ENCODE data around the gene FAM3C. TPM values are rescaled to one million over a fixed set of nuclear protein-coding genes. Genes with fewer than 3 reads are reported as not detected.

The FAM3C gene
- total and polyA plus RNA-seq, 2 donors (not counting 1 experiment from before 2014, with no cell fraction given), result 38.7 to 75.4 TPM

DNA sequence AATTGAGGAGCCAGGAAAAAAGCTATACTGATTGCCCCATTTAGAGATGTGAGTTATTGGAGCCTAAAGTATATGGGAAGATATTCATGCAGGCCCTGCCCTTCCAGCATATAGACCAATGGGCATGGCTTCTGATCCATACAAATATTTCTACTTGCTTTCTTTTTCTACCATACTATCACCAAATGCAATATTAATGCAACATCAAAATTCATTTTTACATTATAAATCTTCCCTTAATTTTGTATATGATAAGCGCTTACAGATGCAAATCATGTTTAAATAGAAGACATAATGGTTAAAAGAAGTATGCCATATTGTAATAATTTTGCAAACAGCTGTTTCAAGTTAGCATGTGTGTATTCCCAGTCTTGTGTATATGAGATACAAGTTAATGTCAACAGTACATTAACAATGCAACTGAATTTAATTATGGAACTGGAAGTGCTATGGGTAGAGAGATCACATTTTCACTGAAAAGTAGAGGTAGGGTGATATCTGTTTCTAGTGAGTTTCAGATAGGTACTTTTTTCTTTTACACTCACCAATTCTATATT, 91.9 kb downstream of the FAM3C start:
- ChIA-PET POLR2A (interaction anchor here (1.1 kb wide), 1 partner anchor 10 kb away, joined by 3 read pairs; no protein-coding TSS in a partner anchor), CTCF (interaction anchor here (0.7 kb wide), 1 partner anchor 25 kb away, joined by 3 read pairs; no protein-coding TSS in a partner anchor)
- Histone ChIP-seq H3K79me2 (ENCODE audit: control insufficient read depth, insufficient read depth, low read length) (no peaks in the 10 kb centered on the region), H3K4me2 (replicated peaks; ENCODE audit: low read depth, low read length, poor library complexity, severe bottlenecking) (no peak overlapping the region), H3K4me1 (ENCODE audit: control insufficient read depth in 2 of 2, insufficient read depth in 2 of 2, low read length in 2 of 2) (peaks cover 24 to 26% of the 10 kb centered on the region in 2 donors), H3K27ac (ENCODE audit: low read length in 2 of 2) (no peak overlapping the region), H3K9me3 (ENCODE audit: control extremely low read depth in 1 of 3, control insufficient read depth in 2 of 3, insufficient read depth in 1 of 3, low read length in 2 of 3) (peaks cover 0 to 4% (median 1%) of the 10 kb centered on the region in 3 donors), H3K27me3 (replicated peaks in 1 of 4; ENCODE audit: control extremely low read depth in 1 of 4, control insufficient read depth in 3 of 4, insufficient read depth in 4 of 4, low read length in 3 of 4) (no peaks in the 10 kb centered on the region), H3K4me3 (ENCODE audit: control extremely low read depth in 1 of 5, extremely low read depth in 1 of 5, insufficient read depth in 1 of 5, low read depth in 2 of 5, low read length in 4 of 5) (no peak overlapping the region), H3K36me3 (replicated peaks in 1 of 2; ENCODE audit: control extremely low read depth in 1 of 2, control insufficient read depth in 1 of 2, extremely low read depth in 1 of 2, insufficient read depth in 2 of 2, low read length in 1 of 2) (no peaks in the 10 kb centered on the region), H3K9ac (ENCODE audit: low read length) (no peak overlapping the region), H2AFZ (ENCODE audit: insufficient read depth, low read depth, low read length, poor library complexity, severe bottlenecking) (no peak overlapping the region), H4K20me1 (ENCODE audit: control insufficient read depth, insufficient read depth, low read length, poor library complexity, severe bottlenecking) (no peaks in the 10 kb centered on the region)
- DNase-seq (no peak), ATAC-seq (ENCODE audit: low read depth) (no peak)
- intact Hi-C loops (cut with micrococcal nuclease), result no loop called here
- H3K9me3 Mint-ChIP-seq (ENCODE audit: insufficient read depth), result no peaks in the 10 kb centered on the region
- no peak overlapping the region for H3K4me3 Mint-ChIP-seq
- H3K4me1 Mint-ChIP-seq, result peaks cover 51% of the 10 kb centered on the region
- H3K27me3 Mint-ChIP-seq, result no peaks in the 10 kb centered on the region
- TF ChIP-seq, protein P1, sequence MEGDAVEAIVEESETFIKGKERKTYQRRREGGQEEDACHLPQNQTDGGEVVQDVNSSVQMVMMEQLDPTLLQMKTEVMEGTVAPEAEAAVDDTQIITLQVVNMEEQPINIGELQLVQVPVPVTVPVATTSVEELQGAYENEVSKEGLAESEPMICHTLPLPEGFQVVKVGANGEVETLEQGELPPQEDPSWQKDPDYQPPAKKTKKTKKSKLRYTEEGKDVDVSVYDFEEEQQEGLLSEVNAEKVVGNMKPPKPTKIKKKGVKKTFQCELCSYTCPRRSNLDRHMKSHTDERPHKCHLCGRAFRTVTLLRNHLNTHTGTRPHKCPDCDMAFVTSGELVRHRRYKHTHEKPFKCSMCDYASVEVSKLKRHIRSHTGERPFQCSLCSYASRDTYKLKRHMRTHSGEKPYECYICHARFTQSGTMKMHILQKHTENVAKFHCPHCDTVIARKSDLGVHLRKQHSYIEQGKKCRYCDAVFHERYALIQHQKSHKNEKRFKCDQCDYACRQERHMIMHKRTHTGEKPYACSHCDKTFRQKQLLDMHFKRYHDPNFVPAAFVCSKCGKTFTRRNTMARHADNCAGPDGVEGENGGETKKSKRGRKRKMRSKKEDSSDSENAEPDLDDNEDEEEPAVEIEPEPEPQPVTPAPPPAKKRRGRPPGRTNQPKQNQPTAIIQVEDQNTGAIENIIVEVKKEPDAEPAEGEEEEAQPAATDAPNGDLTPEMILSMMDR (IDR thresholded peaks at IDR 0.05), result no peak
- no peak for TF ChIP-seq EZH2 (IDR thresholded peaks at IDR 0.05; ENCODE audit: borderline replicate concordance, insufficient read depth, low read depth, low read length, poor library complexity, severe bottlenecking)
- H3K27ac Mint-ChIP-seq, result no peak overlapping the region
- no CpG with 5 or more reads among the region's 1 CpG for WGBS (ENCODE audit: insufficient coverage)

DNA sequence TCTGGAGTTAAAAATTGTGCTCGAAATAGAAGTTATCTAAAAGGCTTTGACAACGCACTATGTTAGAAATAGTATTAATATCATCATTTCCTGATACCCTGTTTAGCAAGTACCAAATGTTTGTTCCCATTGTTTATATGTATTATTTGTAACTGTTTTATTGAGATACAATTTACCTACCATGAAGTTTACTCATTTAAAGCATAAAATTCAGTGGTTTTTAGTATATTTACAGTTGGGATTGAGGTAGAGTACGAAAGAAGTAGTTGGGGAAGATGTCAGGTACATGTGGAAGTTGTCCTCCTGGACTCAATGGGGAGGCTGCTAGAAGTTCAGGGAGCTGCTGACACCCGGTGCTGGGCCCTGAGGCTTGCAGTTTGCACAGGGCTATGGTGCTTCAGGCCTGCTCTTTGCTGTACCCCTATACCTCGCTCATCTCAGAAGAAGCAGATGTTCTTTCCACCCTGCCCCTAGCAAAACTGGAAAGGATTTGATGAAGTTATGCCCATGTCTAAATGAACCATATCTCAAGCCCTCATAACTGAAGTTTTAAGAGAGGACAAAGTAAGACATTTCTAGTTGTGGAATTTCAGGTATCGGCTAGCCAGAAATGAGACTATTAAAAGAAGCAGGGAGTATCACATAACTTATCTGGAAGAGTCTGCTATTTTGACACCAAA, 92.5 kb downstream of the FAM3C start:
- no peak overlapping the region for H3K9ac ChIP-seq (ENCODE audit: low read length)
- H3K27me3 ChIP-seq (replicated peaks in 1 of 4; ENCODE audit: control extremely low read depth in 1 of 4, control insufficient read depth in 3 of 4, insufficient read depth in 4 of 4, low read length in 3 of 4), result no peaks in the 10 kb centered on the region
- H3K4me3 Mint-ChIP-seq, result no peak overlapping the region
- H3K4me1 ChIP-seq (ENCODE audit: control insufficient read depth in 2 of 2, insufficient read depth in 2 of 2, low read length in 2 of 2), result peaks cover 24 to 26% of the 10 kb centered on the region in 2 donors
- intact Hi-C loops (cut with micrococcal nuclease), result no loop called here
- no peaks in the 10 kb centered on the region for H4K20me1 ChIP-seq (ENCODE audit: control insufficient read depth, insufficient read depth, low read length, poor library complexity, severe bottlenecking)
- peaks cover 51% of the 10 kb centered on the region for H3K4me1 Mint-ChIP-seq
- WGBS (ENCODE audit: insufficient coverage), result 83% methylated on average over 2 of the region's 6 CpGs
- no peak overlapping the region for H2AFZ ChIP-seq (ENCODE audit: insufficient read depth, low read depth, low read length, poor library complexity, severe bottlenecking)
- no peaks in the 10 kb centered on the region for H3K9me3 Mint-ChIP-seq (ENCODE audit: insufficient read depth)
- H3K27ac ChIP-seq (ENCODE audit: low read length in 2 of 2), result no peak overlapping the region
- no peak overlapping the region for H3K27ac Mint-ChIP-seq
- H3K4me3 ChIP-seq (ENCODE audit: control extremely low read depth in 1 of 5, extremely low read depth in 1 of 5, insufficient read depth in 1 of 5, low read depth in 2 of 5, low read length in 4 of 5), result no peak overlapping the region
- TF ChIP-seq, protein P1 (IDR thresholded peaks at IDR 0.05), result no peak
- TF ChIP-seq EZH2 (IDR thresholded peaks at IDR 0.05; ENCODE audit: borderline replicate concordance, insufficient read depth, low read depth, low read length, poor library complexity, severe bottlenecking), result no peak
- DNase-seq (no peak), ATAC-seq (ENCODE audit: low read depth) (no peak)
- H3K27me3 Mint-ChIP-seq, result no peaks in the 10 kb centered on the region
- CTCF ChIA-PET, result no interaction called here
- H3K4me2 ChIP-seq (replicated peaks; ENCODE audit: low read depth, low read length, poor library complexity, severe bottlenecking), result no peak overlapping the region
- H3K79me2 ChIP-seq (ENCODE audit: control insufficient read depth, insufficient read depth, low read length), result no peaks in the 10 kb centered on the region
- no peaks in the 10 kb centered on the region for H3K36me3 ChIP-seq (replicated peaks in 1 of 2; ENCODE audit: control extremely low read depth in 1 of 2, control insufficient read depth in 1 of 2, extremely low read depth in 1 of 2, insufficient read depth in 2 of 2, low read length in 1 of 2)
- H3K9me3 ChIP-seq (ENCODE audit: control extremely low read depth in 1 of 3, control insufficient read depth in 2 of 3, insufficient read depth in 1 of 3, low read length in 2 of 3), result peaks cover 0 to 4% (median 1%) of the 10 kb centered on the region in 3 donors
- POLR2A ChIA-PET, result interaction anchor here (1.1 kb wide), 1 partner anchor 10 kb away, joined by 3 read pairs; no protein-coding TSS in a partner anchor

Data from B cell (primary cell).